HG02970 (cell line): ENCODE measurements around the gene SOX18.

Source experiments
- ATAC-seq: cut with Tn5 transposase; IDR thresholded peaks from one replicate; pipeline ENCODE4 v1.9.1; 2021; ENCODE audit warnings: mild to moderate bottlenecking, moderate library complexity, moderate number of reproducible peaks; ENCODE audit not compliant: unreplicated experiment, low FRiP score

The SOX18 gene

DNA sequence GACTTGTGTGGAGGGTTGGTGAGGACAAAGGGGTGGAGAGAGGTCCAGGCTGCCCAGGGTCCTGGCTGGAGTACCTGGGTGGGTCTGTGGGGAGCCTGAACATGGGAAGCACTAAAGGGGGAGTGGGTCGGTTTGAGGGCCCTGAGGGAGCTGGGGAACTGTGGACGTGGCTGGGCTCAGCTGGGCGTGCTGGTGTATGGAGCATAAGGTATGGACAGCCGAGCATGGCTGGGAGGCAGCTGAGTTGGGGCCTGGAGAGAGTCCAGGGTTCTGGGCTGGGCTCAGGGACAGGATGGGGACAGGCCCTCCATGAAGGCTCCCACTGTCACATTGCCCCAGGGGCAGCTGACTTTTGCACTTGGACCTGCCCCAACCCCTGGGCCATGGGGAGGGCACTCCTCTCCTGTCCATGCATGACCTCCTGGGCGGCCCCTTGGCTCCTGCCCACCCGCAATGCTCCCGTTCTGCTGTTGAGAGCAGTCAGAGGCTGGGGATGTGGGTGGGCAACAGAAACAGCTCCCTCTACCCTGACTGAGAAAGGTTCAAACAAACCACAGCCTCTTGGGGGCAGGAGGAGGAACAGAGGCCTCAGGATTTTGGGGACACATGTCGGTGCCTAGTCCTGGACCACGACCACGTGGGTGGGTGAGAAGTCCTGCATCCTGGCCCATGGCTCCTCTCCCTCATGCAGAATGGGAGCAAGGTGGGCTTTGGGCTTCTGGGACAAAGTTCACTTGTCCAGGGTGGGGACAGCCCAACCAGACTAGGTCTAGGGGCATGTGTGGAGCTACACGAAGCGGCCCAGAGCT is 9.0 kb downstream of the SOX18 start:
- ATAC-seq: no peak

DNA sequence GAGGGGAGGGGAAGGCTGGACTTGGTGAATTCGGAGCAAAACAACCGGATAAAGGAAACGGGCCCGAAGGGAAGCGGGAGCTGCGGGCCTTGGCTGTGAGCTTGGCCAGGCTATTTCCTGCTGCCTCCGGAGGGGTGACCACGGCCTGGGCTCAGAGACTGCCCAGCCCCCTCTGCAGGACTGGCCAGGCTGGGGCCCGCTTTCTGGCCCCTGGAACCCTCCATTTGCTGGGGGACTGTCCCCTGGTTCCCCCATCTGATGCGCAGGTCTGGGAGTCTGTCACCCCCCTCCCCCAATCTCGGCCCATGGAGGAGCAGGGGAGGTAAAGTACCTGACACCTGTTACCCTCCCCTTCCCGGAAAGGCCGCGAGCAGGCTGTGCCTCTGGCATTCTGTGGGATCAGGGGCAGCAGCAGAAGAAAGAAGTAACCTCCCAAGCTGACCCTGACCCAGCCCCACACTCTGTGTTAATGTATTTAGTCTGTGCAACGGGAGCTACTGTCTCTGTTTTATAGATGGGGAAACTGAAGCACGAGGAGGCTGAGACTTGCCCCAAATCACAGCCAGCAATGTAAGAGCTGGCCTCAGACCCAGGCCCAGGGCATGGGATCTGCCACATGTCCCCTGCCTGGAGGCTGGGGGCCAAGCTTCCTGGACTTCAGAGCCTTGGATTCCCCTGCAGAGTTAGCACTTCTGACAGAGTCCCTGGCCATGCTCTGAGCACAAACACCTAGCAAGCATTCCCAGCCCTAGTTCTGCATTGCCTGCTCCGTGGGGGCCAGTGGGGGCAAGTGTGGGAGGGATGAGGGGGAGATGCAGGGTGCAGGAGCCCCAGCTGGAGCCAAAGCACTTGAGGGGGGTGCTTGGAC is 9.9 kb downstream of the SOX18 start:
- ATAC-seq: no peak

DNA sequence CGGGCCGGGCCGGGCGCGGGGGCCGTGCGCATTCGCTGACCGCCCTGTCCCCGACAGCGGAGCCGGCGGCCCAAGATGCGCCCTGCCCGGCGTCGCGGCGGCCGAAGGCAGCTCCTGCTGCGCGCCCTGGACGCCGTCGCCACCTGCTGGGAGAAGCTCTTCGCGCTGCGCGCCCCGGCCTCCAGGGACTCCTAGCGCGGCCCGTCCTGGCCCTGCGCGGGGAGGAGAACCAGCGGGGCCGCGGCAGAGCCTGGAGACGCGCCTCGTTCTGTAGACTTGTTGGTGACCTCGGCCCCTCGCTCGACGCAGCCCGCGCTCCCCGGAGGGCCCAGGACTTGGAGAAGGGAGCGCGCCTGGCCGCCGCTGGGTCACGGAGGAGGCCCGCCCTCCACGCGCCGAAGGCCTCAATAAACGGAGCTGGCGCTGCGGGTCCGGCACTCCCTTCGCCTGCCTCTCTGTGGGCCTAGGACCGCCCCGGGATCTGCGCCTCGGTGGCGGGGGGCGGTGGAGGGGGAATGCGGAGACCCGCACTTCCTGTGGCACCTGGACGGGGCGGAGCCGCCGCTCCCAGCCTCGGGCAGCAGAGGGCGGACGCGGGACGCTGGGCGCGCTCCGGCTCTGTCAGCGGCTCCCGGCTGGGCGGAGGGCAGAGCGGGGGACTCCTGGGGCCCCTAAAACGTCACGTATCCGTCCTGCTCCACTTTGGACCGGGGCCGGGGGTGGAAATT is 10.7 kb downstream of the SOX18 start:
- peak; percentile 50 for ATAC-seq

DNA sequence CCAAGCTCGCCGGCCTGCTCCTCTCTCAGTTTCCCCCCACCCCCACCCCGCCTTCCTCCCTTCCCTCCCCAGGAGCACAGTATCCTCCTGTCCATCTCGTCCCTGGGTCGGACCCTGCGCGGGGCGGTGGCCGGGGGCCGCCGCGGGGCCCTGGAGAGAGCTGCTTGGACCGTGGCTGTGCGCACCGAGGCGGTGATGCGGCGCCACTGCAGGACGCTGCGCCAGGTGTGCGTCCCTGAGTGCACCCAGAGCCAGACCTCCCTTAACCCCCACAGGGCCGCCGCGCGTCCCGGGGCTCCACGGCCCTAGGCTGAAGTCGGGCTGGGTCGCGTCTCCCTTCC is 11.2 kb downstream of the SOX18 start:
- peak; percentile 26 for ATAC-seq

DNA sequence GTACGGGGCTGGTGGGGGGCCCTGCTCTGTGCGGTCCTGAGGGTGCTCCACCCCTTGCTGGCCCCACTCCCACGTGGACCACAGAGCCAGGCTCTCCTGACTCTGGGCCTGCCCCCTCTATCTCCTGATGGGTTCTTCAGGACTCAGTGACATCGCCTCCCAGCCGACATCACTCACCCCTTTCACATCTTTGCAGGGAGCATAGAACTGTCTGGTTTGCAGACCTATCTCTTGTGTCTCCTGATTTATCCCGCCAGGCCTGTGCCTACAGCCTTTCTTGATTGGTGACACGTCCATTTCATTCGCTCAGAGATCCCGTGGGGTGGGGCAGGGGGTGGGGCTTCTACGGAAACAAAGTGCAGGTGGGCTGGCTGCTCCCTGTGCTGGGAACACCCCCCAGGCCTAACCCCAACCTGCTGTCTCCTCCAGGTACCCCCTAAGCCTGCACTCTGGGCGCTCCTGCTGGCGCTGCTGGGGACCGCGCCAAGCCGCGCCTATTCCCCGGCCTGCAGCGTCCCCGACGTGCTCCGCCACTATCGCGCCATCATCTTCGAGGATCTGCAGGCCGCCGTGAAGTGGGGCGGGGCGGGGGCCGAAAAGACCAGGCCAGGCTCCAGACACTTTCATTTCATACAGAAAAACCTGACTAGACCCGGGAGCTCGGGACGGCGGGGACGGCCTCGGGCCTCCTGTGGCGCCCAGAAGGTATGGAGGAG is 11.8 kb downstream of the SOX18 start:
- no peak for ATAC-seq

DNA sequence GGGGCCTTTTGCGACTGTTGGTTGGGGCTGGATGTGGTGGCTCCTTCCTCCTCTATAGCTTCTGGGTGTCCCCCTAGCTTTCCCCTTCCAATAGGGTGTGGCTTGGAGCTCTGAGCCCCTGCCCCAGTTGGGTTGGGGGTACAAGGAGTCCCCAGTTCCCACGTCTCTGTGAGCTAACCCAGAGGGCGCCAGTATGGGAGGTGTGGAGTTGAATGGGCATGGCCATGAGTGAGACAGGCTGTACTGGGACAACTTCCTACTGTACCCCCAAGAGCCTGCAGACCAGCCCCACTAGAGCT is 12.3 kb downstream of the SOX18 start:
- no peak for ATAC-seq

DNA sequence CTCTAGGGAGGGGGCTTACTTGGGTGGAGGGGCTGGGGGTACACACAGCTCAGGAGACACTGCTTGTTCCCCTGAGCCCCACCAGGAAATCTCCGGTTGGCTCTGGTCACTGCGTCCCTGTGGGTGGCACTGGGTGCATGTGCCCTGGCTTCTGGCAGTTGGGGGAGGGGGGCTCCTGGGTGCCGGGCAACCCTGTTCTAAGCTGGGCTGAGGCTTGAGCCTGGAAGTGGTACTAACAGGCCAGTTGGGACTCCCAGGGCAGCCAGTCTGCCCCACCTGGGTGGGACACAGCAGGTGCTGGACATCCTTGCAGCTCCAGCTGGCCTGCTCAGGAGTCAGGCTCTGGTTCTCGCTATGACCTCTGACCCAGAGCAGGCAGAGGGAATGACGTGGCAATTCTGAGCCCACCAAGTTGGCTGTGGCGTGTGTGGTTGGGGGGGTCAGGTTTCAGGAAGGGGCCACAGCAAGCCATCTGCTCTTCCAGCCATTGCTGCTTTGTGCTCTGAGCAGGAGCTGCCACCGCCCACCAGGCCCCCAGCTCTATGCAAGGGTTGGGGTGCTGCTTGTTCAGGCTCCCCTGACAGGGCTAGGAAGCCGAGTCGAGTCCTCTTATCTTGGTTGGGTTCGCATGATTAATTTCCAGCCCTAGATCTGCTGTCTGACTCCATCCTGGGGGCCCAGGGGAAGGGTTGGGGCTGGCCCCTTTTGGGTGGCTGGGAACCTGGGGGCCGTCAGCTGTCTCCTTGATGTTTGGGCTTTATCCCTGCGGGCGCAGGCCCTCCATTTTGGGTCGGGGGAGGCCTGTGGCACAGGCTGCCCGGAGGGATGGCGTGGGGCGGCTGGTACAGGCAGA is 12.9 kb downstream of the SOX18 start:
- no peak for ATAC-seq

DNA sequence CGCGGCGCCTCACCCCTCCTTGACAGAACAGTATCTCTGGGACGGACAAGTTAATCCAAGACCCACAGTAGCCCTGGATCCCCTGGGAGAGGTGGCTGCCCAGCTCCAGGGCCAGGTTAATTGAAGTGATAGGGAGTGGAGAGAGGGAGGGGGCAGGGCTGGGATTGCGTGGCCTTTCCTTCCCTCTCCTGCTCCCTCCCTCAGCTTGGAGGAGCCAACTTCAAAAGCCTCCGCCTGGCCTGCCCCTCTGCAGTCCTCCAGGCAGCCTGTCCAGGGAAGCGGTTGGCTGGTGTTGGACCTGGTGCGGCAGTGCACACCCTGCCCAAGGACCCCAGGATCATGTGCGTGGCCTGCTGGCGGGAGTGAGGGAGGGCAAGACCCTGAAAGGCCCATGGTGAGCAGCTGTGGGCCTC is 13.5 kb downstream of the SOX18 start, which contains the start of gene C20orf204:
Gene C20orf204, plus strand, starts transcription at position 250 of the 413 bp plus-strand sequence. Its CDS starts 142 bp downstream, at position 392.
- ATAC-seq: no peak

DNA sequence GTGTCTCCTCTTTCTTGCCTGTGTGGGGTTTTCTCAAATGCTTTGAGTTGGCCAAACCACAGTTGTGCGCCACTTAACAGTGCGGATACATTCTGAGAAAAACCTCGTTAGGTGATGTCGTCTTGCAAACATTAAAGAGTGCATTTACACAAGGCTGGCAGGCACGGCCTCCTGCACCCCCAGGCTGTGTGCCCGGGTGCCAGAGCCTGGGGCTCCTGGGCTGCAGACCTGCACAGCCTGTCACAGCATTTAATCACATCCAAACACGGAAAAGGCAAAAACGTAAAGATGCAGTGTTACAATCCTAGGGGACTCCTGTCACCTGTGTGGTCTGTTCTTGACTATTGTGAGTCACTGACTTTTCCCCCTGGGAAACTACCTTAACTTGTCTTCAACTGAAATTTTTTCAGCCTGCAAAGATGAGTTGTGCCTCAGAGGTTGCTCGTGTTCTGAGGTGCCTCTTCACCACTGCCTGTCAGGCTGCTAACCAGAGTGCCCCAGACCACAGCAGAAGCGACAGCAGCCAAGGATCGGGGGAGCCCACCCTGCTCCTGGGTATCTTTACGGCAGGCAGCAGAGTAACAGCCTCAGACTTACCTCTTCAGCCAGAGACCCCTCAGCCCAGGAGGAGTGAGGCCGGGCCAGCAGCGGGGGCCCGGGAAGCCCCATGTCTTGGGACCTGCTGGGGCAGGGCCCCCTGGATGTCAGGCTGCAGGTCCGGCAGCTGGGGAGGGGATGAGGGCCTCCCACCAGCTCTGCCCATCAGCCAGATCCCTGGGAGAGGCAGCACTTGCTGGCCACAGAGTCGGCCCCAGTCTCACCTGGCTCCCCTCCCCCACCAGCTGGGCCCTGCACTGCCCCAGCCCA is 14.1 kb downstream of the SOX18 start:
- ATAC-seq: no peak

DNA sequence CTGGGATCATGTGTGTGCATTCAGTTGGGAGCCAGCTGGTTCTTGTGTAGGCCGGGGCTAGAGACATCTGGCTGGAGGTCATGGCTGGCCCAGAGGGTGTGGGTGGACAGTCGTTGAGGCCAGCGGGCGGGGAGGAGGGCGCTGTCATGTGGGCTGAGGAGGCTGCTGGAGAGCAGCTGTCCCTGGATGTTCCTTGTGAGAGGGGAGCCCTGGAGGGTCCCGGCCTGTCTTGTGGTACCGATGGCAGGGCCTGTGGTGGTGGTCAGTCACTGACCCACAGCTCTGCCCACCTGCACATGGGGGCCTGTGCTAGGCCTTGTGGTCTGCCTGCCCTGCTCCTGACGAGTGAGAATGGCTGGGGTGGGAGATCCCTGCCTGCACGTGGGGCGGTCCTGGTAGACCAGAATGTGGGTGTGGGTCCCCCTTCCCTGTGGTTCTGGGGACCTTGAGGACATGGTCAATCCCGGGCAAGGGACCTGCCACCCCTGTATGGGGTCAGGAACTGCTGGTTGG is 15.4 kb downstream of the SOX18 start:
- ATAC-seq: no peak

DNA sequence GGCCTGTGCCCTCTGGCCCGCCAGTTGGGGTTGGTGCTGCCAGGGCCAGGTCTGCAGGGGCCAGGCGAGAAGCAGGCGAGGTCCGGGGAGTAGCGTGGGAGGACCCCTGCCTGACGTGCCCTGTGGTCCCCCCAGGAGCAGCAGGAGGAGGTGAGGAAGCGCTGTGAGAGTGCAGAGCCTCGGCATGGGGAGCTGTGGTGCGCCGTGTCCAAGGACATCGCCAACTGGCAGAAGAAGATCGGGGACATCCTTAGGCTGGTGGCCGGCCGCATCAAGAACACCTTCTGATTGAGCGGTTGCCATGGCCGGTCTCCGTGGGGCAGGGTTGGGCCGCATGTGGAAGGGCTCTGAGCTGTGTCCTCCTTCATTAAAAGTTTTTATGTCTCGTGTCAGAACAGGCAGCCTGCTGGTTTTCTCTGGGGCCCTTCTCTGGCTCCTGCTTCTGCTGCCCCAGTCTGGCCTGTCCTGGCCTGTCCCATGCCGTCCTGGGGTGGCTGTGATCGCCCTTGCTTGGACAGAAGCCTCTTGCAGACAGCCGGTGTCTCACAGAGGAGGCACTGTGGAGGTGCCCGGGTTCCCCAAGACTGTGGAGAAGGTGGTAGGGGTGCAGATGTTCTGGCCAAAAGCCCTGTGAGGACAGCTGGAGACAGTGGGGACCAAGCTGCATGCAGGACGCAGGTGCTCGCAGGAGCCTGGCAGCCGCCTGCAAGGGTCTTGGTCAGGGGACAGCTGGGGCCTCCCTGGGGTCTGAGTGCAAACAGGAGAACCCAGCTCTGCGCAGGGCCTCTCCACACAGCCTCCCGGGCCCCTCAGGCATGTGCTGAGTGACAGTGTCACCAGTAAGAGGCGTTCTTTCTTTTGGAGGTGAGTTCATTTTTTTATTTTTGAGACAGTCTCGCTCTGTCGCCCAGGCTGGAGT is 16.5 kb downstream of the SOX18 start:
- ATAC-seq: no peak

DNA sequence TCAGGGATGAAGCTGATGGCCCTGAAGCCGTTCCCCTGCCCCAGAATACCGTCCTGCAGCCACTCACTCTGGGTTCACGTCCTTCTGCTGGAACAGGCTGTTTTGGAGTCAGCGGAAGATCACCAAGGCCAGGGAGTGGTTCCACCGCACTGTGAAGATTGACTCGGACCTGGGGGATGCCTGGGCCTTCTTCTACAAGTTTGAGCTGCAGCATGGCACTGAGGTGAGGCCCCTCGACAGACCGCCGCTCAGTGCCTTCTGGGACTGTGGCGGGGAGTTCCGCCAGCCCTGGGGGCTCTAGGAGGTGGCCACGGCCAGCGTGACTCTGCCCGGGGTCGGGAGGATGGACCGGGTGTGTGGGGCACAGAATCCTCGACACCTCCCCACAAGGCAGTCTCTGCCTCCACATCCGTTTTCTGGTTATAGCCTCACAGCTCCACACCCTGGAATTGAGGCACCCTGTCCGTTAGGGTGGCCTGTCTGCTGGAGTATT is 17.6 kb downstream of the SOX18 start:
- ATAC-seq: no peak

DNA sequence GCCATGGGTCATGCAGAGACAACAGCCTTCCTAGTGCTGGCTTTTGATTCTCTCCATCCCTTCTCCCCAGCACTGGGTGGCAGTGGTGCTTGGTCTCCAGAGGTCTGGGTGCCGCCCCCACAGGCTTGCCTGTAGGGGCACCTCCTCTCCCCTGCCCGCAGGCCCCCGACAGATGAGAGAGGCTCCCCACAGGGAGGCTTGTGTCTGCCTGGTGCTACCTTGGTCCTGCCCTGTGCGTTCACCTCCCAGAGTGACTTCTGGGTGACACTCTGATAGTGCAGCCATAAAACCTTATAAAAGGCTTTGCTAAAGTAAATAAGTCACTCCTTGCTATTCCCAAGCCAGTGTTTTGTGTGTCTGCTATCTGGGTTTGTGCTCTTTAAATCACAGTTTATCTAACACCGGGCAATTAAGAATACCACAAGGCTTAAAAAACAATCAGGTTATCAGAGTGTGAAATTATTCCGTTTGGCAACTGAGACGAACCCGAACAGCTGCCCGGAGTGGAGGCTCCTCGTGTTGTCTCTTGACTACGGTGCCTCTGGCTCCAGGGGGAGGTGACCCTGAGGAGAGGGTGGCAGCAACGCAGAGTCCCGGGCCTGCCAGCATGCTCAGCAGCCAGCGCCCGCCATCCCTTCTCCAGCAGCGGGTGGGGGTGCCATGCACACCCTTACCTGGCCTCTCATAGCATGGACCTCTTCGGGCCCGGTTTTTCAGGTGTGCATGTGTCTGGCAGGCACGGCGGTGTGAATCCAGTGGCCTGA is 18.9 kb downstream of the SOX18 start:
- no peak for ATAC-seq

DNA sequence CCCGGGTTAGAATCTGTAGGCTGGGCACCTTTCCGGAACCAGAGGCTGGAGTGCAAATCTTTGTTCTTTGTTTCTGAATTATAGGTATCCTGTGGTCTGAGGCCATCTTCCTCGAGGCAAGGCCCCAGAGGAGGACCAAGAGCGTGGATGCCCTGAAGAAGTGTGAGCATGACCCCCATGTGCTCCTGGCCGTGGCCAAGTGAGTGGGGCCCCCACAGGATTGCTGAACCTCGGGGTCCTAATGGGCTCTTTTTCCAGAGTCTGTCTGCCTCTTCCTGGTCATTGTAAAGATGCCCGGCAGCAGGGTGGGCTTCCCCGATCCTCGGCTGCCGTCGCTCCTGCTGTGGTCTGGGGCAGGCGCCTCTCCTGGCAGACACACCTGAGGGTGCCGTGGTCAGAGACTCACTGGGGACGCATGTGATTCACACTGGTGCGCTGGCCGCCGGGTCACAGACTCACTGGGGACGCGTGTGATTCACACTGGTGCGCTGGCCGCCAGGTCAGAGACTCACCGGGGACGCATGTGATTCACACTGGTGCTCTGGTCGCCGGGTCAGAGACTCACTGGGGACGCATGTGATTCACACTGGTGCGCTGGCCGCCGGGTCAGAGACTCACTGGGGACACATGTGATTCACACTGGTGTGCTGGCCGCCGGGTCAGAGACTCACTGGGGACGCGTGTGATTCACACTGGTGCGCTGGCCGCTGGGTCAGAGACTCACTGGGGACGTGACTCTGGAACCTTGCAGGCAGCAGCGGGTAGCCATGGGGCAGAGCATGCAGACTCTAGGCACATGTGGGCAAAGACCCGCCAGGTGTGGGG is 19.9 kb downstream of the SOX18 start:
- no peak for ATAC-seq

DNA sequence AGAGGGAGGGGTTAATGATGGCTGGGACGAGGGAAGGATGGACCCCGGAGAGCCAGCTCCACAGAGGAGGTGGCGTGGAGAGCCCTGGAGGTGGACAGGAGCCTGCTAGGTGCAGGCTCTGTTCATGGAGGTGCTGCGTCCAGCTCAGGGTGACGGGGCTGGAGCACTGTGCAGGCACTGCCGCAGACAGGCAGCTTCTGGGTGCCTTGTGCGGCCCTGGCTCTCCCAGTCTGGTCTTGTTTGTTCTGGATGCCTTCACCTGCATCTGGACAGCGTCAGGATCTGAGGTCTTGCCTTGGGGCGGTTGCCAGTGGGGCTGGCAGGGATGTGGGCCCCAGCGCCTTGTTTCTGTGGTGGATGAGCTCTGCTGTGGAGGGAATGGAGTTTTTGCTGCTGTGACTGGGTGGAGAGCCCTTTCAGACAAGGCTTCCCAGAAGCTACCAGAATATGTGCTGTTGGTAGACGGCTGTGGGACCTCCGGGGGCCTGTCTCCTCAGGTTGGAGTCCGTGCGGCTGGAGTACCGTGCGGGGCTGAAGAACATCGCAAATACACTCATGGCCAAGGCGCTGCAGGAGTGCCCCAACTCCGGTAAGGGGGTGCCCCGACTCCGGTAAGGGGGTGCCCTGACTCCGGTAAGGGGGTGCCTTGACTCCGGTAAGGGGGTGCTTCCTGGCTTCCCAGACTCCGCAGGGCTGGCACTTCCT is 21.3 kb downstream of the SOX18 start:
- ATAC-seq: no peak
